Activated T-cell treated with anti-CD3 and anti-CD28 coated beads, Interleukin-2, amount 50 U/mL, for 4 hours (primary cell): ENCODE measurements around the gene ZNF619. TPM values are rescaled to one million over a fixed set of nuclear protein-coding genes. Genes with fewer than 3 reads are reported as not detected.
A peak's percentile ranks its signal among the peaks of the same experiment; 100 is the strongest.
"Not testable (repeated sequence)": the region's sequence is repeated elsewhere in the genome, so short reads cannot be mapped to it uniquely, and the experiment has no call there.

Experiments
- ATAC-seq, 2 donors: fragments of 200-7000 bp; cut with Tn5 transposase; one replicate each; pipeline ENCODE4 v1.10.0; 2021
- DNase-seq: peaks from one replicate; pipeline ENCODE4 v3.0.0-alpha.2; 2020
- H3K27me3 Mint-ChIP-seq: one replicate; pipeline ENCODE4 v1.8.0; 2021; ENCODE audit warnings: low read depth, mixed read lengths
- H3K36me3 Mint-ChIP-seq: one replicate; pipeline ENCODE4 v1.8.0; 2022; ENCODE audit warnings: mixed read lengths; ENCODE audit not compliant: insufficient read depth
- H3K4me1 Mint-ChIP-seq: one replicate; pipeline ENCODE4 v1.8.0; 2021; ENCODE audit warnings: low read depth, mixed read lengths
- H3K4me3 Mint-ChIP-seq: one replicate; pipeline ENCODE4 v1.8.0; 2021; ENCODE audit warnings: mild to moderate bottlenecking, moderate library complexity, mixed read lengths
- H3K9me3 Mint-ChIP-seq: one replicate; pipeline ENCODE4 v1.8.0; 2021; ENCODE audit warnings: mixed read lengths
- total RNA-seq, 3 donors: library from RNA; stranded (reverse); gene quantifications; one replicate each; pipeline ENCODE4 v1.2.1, GENCODE V29; 2021

The ZNF619 gene
- total RNA-seq, 3 donors from 2014 or later: 3.0 to 4.4 (median 3.0) TPM

DNA sequence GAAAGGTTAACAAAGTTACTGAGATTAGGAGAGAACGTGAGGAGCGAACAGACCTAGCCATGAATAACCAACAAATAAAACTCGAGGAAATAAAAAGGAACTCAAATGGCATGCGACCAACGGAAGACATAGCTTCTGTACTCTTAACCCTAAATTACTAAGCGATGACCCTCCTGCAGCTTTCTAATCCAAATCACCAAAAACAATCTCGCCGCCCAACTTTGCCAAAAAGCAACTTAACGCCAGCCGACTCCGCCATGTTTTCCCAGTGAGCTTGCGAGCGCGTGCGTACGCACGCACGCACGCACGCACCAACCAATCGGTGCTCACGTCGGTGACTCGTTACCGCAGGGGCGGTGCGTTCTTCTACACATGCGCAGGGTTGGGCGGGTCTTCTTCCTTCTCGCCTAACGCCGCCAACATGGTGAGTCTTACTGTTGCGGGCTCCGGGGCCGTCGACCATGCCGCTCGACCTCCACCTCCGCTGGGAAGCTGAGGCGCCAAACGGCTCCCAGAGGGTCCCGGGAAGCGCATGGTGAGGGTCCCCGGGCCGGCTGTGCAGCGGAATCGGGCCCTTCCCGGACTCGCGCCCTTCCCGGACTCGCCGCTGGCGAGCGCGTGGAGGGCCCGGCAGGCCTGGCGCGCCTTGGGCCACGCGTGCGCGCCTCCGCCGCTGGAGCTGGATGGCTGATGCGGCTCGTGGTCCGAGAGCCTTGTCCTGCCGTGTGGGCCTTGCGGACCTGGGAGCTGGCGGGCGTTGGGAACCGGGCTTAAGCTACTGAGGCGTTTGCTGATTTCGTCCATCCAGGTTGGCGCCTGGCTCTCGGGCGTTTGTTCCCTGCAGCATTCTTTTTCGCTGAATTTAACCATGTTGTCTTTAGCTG lies 19.7 kb upstream of the ZNF619 start, which contains the start of gene RPL14:
Gene RPL14, plus strand, starts transcription at position 400 of the 884 bp plus-strand sequence. Its CDS starts 133 bp downstream, at position 533.
- peak; percentile 93 for DNase-seq
- Mint-ChIP-seq H3K9me3 (peaks cover 3% of the 10 kb centered on the region), H3K4me3 (peak within 1 kb of the TSS; percentile 85), H3K36me3 (peaks cover 31% of the 10 kb centered on the region), H3K27me3 (no peaks in the 10 kb centered on the region), H3K4me1 (peaks cover 51% of the 10 kb centered on the region)
- peak; percentile 74 to 77 for ATAC-seq

DNA sequence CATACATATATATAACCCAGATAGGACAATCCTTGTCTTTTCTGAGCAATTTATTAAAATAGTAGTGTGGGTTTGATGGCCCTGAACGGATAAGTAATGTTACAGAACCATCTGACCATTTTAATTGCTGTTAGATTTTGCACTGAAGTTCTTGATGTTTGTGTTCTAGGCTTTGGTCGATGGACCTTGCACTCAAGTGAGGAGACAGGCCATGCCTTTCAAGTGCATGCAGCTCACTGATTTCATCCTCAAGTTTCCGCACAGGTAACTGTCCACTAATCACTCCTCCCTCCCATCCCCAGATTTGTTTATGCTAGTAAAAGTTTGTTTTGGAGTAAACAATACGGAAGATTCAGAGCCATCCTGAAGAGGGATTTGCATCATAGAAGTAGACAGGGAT lies 18.4 kb upstream of the ZNF619 start:
- Mint-ChIP-seq H3K9me3 (peaks cover 3% of the 10 kb centered on the region), H3K4me1 (peaks cover 49% of the 10 kb centered on the region), H3K27me3 (no peaks in the 10 kb centered on the region), H3K36me3 (peaks cover 38% of the 10 kb centered on the region), H3K4me3 (peak overlapping the region; percentile 85)
- DNase-seq (no peak), ATAC-seq (no peak)

DNA sequence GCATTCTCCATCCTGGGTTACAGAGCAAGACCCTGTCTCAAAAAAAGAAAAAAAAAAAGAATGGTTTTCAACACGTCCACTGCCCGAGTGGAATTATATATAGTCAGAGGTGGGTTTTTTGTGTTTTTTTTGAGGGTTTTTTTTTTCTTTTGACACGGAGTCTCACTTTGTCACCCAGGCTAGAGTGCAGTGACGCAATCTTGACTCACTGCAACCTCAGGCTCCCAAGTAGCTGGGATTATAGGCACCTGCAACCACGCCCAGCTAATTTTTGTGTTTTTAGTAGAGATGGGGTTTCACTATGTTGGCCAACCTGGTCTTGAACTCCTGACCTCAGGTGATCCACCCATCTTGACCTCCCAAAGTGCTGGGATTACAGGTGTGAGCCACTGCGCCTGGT lies 16.4 kb upstream of the ZNF619 start:
- H3K27me3 Mint-ChIP-seq, DNase-seq, ATAC-seq, H3K9me3 Mint-ChIP-seq: not testable (repeated sequence)
- Mint-ChIP-seq H3K4me1 (peaks cover 55% of the 10 kb centered on the region), H3K36me3 (peaks cover 55% of the 10 kb centered on the region), H3K4me3 (peak overlapping the region; percentile 56)

DNA sequence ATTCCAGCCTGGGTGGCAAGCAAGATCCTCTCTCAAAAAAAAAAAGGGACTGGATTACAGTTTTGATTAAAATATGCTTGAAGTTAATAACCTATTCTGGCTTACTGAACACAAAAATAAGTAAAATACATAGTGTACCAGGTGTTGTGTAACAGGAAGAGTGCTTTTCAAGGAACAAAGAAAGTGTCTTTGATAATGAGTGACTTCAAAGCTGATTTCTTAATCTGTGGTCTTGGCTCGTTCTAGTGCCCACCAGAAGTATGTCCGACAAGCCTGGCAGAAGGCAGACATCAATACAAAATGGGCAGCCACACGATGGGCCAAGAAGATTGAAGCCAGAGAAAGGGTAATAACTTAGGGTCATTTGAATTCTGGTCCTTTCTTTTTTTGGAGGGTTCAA lies 15.8 kb upstream of the ZNF619 start:
- no peak for DNase-seq
- Mint-ChIP-seq H3K9me3 (no peaks in the 10 kb centered on the region), H3K27me3 (no peaks in the 10 kb centered on the region), H3K36me3 (peaks cover 61% of the 10 kb centered on the region), H3K4me1 (peaks cover 52% of the 10 kb centered on the region), H3K4me3 (peak overlapping the region; percentile 20)
- ATAC-seq: no peak

DNA sequence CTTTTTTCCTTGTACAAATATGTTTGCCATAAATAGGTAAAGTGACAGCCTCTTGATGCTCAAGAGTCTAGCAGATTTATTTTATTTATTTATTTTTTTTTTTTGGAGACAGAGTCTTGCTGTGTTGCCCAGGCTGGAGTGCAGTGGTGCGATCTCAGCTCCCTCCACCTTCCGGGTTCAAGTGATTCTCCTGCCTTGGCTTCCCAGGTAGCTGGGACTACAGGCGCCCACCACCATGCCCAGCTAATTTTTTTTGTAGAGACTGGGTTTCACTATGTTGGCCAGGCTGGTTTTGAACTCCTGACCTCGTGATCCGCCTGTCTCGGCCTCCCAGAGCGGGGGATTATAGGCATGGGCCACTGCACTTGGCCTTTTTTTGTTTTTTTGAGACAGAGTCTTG lies 14.1 kb upstream of the ZNF619 start:
- peaks cover 52% of the 10 kb centered on the region for H3K4me1 Mint-ChIP-seq
- DNase-seq, H3K27me3 Mint-ChIP-seq, H3K9me3 Mint-ChIP-seq, ATAC-seq, H3K4me3 Mint-ChIP-seq: not testable (repeated sequence)
- H3K36me3 Mint-ChIP-seq: peaks cover 67% of the 10 kb centered on the region

DNA sequence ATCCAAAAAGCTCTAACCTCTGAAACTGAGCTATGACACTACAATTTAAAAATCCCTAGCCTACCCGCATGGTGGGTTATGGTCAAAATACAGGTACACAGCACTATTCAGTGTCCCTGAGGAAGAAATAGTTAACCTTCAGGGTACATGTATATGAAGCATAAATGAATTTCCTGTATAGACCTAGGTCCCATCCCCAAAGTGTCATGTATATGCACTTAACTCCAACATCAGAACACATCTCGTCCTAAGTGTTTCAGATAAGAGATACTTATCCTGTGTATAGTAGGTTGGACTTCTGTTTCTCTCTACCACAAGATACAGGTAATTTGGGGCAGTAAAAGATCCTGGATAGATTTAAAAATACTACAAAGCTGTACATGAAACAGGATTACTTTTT lies 13.3 kb upstream of the ZNF619 start:
- no peaks in the 10 kb centered on the region for H3K27me3 Mint-ChIP-seq
- ATAC-seq (no peak), DNase-seq (no peak)
- H3K4me3 Mint-ChIP-seq: no peak overlapping the region
- no peaks in the 10 kb centered on the region for H3K9me3 Mint-ChIP-seq
- peaks cover 59% of the 10 kb centered on the region for H3K36me3 Mint-ChIP-seq
- H3K4me1 Mint-ChIP-seq: peaks cover 45% of the 10 kb centered on the region

DNA sequence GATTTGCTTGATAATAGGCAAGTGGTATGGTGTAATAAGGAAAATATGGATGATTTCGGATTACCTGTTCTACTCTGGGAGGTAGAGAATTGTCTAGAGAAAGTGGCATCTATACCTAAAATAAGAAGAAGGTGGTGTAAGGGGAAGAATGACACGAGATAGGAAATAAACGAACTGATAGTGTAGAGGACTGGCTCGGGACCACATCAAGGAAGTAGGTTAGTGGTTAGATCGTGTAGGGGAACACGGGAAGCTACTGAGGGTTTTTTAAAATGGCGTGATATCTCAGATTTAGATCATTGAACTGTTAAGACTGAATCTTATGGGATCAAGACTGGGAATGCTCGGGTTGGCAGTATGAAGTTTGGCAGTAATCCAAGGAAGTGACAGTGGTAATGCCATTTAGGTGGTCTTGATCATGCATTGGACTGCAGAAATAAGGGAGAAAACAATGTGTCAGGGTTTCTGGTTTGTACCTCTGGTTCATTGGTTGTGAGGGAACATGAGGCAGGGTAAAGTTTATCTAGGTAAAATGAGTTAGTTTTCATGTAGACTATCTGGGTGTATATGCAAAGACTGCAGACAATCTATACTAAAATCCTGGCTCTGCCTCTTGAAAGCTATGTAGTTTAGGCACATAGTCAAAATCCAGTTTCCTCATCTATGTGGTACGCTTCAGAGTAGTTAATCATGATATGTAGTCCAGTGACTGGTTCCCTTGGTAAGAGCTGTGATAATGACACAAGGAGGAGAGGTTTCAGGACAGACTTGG lies 12.4 kb upstream of the ZNF619 start:
- ATAC-seq: peak; percentile 26 to 42
- DNase-seq: no peak
- Mint-ChIP-seq H3K4me1 (peaks cover 37% of the 10 kb centered on the region), H3K27me3 (no peaks in the 10 kb centered on the region), H3K36me3 (peaks cover 51% of the 10 kb centered on the region), H3K4me3 (peak overlapping the region; percentile 6), H3K9me3 (no peaks in the 10 kb centered on the region)

DNA sequence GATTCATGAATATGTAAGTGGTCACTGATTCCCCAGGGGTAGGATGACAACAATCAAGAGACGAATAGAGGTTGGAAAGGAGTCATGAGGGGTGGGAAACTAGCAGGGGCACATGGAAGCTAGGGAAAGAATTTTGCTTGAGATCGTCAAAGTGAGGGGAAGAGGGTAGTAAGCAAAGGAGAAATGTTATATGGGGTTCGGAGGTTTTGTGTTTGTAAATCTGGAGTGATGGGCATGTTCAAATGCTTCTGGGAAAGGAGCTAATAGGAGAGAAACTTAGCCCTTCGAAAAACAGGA lies 11.9 kb upstream of the ZNF619 start:
- DNase-seq (no peak), ATAC-seq (no peak)
- H3K36me3 Mint-ChIP-seq: peaks cover 51% of the 10 kb centered on the region
- no peaks in the 10 kb centered on the region for H3K9me3 Mint-ChIP-seq
- H3K27me3 Mint-ChIP-seq: no peaks in the 10 kb centered on the region
- peaks cover 37% of the 10 kb centered on the region for H3K4me1 Mint-ChIP-seq
- H3K4me3 Mint-ChIP-seq: no peak overlapping the region

DNA sequence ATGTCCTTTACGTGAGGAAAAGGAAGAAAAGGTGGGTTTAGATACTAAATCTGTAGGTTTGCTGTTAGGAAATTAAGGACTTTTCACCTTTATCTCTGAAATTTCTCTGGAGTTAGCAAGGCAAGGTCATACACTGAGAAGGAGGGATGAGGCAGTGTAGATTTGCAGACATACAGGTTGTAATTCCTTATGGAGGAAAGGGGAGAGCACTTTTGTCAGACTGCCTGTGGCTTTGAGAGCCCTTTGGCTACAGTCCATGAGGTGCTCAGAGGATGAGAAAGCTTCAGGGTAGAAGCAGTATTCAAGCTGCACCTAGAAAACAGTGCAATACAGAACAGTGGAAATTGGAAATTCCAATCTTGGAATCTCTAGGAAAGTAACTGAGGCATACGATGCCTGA lies 11.5 kb upstream of the ZNF619 start:
- H3K27me3 Mint-ChIP-seq: no peaks in the 10 kb centered on the region
- no peak overlapping the region for H3K4me3 Mint-ChIP-seq
- H3K9me3 Mint-ChIP-seq: no peaks in the 10 kb centered on the region
- H3K4me1 Mint-ChIP-seq: peaks cover 33% of the 10 kb centered on the region
- H3K36me3 Mint-ChIP-seq: peaks cover 47% of the 10 kb centered on the region
- no peak for DNase-seq
- ATAC-seq: no peak

DNA sequence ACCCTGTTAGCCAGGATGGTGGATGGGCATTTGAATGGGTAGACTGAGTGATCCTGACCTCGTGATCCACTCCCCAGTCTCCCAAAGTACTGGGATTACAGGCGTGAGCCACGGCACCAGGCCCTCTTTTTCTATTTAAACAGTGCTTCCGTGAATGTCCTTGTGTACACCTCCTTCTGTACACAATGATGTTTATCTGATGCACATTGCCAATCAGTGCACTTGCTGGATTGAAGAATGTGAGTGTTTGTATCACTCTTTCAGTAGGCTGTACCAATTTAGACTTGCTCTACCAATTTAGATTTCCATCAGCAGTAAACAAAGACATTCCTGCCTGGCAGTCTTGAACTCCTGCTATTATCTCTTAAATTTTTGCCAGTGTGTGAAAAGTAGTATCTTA lies 8.9 kb upstream of the ZNF619 start:
- DNase-seq (no peak), ATAC-seq (no peak)
- no peaks in the 10 kb centered on the region for H3K27me3 Mint-ChIP-seq
- peaks cover 35% of the 10 kb centered on the region for H3K36me3 Mint-ChIP-seq
- peaks cover 20% of the 10 kb centered on the region for H3K4me1 Mint-ChIP-seq
- H3K9me3 Mint-ChIP-seq: no peaks in the 10 kb centered on the region
- no peak overlapping the region for H3K4me3 Mint-ChIP-seq

DNA sequence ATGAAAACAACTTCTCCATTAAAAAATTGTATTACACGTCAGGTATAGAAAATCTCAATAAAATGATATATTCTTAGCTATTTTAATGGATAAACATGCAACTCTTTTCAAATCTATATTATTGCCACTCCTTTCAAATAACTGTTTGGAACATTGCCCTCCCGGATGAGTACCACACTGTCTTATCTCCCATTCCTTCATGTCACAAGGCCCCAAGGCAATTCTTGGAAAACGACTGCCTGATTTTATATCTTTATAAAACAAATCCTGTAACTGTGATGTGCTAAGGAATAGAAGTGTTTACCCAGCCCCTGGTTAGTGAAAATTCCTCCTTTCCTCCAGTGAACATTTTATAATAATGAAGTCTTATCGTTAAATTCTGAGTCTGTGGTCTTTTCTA lies 6.2 kb upstream of the ZNF619 start:
- ATAC-seq (no peak), DNase-seq (no peak)
- Mint-ChIP-seq H3K9me3 (no peaks in the 10 kb centered on the region), H3K4me1 (no peaks in the 10 kb centered on the region), H3K27me3 (no peaks in the 10 kb centered on the region), H3K36me3 (peaks cover 12% of the 10 kb centered on the region), H3K4me3 (no peak overlapping the region)

DNA sequence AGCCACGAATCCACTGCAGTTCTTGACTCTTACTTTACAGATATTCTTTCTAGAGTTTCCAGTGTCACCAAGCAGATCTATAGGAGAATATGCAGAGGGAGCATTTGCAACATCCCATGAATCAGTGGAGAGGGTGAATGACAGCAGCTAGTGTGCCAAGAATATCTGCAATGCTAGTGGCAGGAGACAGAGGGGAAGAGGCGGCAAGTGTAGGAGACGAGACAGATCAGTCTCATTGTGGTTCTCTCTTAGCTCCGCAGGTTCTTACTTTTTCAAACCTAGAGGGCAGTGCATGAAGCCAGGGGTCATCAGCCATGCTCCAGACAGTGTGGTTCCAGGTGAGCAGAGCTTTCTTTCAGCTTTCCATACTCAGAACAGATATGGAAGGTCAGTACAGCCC lies 744 bp downstream of the ZNF619 start:
- peaks cover 26% of the 10 kb centered on the region for H3K4me1 Mint-ChIP-seq
- H3K4me3 Mint-ChIP-seq: peak overlapping the region; percentile 87
- peaks cover 17% of the 10 kb centered on the region for H3K36me3 Mint-ChIP-seq
- ATAC-seq (peak in 1 of 2 donors; percentile 7), DNase-seq (no peak)
- no peaks in the 10 kb centered on the region for H3K9me3 Mint-ChIP-seq
- H3K27me3 Mint-ChIP-seq: no peaks in the 10 kb centered on the region

DNA sequence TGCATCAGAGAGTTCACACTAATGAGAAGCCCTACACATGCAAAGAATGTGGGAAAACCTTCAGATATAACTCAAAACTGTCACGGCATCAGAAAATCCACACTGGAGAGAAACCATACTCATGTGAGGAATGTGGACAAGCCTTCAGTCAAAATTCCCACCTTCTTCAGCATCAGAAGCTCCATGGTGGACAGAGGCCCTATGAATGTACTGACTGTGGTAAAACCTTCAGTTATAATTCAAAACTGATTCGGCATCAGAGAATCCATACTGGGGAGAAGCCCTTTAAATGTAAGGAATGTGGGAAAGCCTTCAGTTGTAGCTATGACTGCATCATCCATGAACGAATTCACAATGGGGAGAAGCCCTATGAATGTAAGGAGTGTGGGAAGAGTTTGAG lies 10.2 kb downstream of the ZNF619 start:
- Mint-ChIP-seq H3K36me3 (peaks cover 37% of the 10 kb centered on the region), H3K27me3 (no peaks in the 10 kb centered on the region), H3K4me1 (peaks cover 10% of the 10 kb centered on the region), H3K9me3 (peaks cover 15% of the 10 kb centered on the region), H3K4me3 (no peak overlapping the region)
- DNase-seq (no peak), ATAC-seq (no peak)

DNA sequence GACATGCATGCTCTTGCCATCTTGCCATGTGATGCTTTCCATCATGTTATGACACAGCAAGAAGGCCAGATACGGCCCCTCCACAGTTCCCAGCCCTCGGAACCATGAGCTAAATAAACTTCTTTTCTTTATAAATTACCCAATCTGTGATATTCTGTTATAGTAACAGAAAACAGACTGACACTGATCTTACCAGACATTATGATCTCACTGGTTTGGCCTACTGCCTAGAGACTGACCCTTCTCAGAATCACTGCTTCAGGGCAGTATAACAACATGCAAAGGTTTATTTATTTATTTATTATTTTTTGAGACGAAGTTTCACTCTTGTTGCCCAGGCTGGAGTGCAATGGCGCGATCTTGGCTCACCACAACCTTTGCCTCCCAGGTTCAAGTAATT lies 14.0 kb downstream of the ZNF619 start:
- peaks cover 25% of the 10 kb centered on the region for H3K36me3 Mint-ChIP-seq
- no peaks in the 10 kb centered on the region for H3K27me3 Mint-ChIP-seq
- DNase-seq (no peak), ATAC-seq (no peak)
- peaks cover 15% of the 10 kb centered on the region for H3K9me3 Mint-ChIP-seq
- H3K4me1 Mint-ChIP-seq: no peaks in the 10 kb centered on the region
- H3K4me3 Mint-ChIP-seq: no peak overlapping the region

DNA sequence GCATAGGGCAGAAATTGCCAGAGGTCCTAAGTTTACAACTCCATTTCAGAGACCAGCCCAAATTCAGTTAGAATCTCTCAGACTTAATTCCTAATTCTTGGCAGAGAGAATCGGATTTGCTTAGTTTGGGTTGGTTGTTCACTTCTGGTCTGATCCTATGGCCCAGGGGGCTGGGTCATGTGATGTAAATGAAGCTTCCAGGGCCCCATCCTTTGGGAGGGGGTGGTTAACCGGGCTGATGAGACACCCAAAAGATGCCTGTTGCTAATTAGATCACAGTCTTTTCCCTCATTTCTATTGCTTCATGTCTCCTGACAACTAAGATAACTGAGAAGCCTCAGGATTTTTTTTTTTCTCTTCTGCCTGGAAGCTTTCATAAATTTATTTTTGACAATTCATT lies 17.8 kb downstream of the ZNF619 start:
- Mint-ChIP-seq H3K27me3 (no peaks in the 10 kb centered on the region), H3K4me3 (no peak overlapping the region), H3K4me1 (no peaks in the 10 kb centered on the region), H3K36me3 (peaks cover 3% of the 10 kb centered on the region), H3K9me3 (no peaks in the 10 kb centered on the region)
- ATAC-seq (no peak), DNase-seq (no peak)
